ENCODE measurements around the gene HMCN1. TPM values are rescaled to one million over a fixed set of nuclear protein-coding genes. Genes with fewer than 3 reads are reported as not detected.

HMCN1 gene
- total RNA-seq, 4 donors from 2014 or later = 11.6 to 95.9 (median 78.6) TPM

- Histone ChIP-seq H3K4me3 (no peak overlapping the region), H3K9me3 (no peaks in the 10 kb centered on the region), H3K27ac (no peak overlapping the region), H3K4me1 (peaks cover 0 to 6% (median 0%) of the 10 kb centered on the region in 3 donors), H3K27me3 (no peaks in the 10 kb centered on the region), H3K36me3 (no peaks in the 10 kb centered on the region)
- no peak for ATAC-seq
- TF ChIP-seq CTCF (IDR thresholded peaks at IDR 0.05) = no peak
- no peak for TF ChIP-seq POLR2AphosphoS5 (IDR thresholded peaks at IDR 0.05)
- WGBS, 2 donors (ENCODE audit: low coverage in 1 of 2) = 27 to 45% methylated on average over 3 of the region's 3 CpGs
Measured at GRCh38 chr1:185761841-185762240, 27.6 kb downstream of the HMCN1 start.

GRCh38 chr1:185767508-185768120 lies 33.4 kb downstream of the HMCN1 start:
- no peak for ATAC-seq
- H3K36me3 ChIP-seq = no peaks in the 10 kb centered on the region
- H3K27me3 ChIP-seq = no peaks in the 10 kb centered on the region
- TF ChIP-seq POLR2AphosphoS5 (IDR thresholded peaks at IDR 0.05) (no peak), EP300 (IDR thresholded peaks at IDR 0.05) (no peak), CTCF (IDR thresholded peaks at IDR 0.05) (no peak), POLR2A (IDR thresholded peaks at IDR 0.05) (no peak)
- H3K9me3 ChIP-seq = no peaks in the 10 kb centered on the region
- 56 to 58% methylated on average over 1 of the region's 1 CpG for WGBS, 2 donors (ENCODE audit: low coverage in 1 of 2)
- peaks cover 0 to 7% (median 4%) of the 10 kb centered on the region in 3 donors for H3K4me1 ChIP-seq
- no peak overlapping the region for H3K27ac ChIP-seq
- H3K4me3 ChIP-seq = no peak overlapping the region

GRCh38 chr1:185768371-185768770 lies 34.2 kb downstream of the HMCN1 start:
- Histone ChIP-seq H3K27ac (no peak overlapping the region), H3K4me3 (no peak overlapping the region), H3K27me3 (no peaks in the 10 kb centered on the region), H3K9me3 (no peaks in the 10 kb centered on the region), H3K36me3 (no peaks in the 10 kb centered on the region), H3K4me1 (peaks cover 0 to 7% (median 4%) of the 10 kb centered on the region in 3 donors)
- WGBS, 2 donors (ENCODE audit: low coverage in 1 of 2) = 79 to 97% methylated on average over 3 of the region's 3 CpGs
- no peak for ATAC-seq
- TF ChIP-seq POLR2A (IDR thresholded peaks at IDR 0.05) = no peak
- no peak for TF ChIP-seq CTCF (IDR thresholded peaks at IDR 0.05)
- TF ChIP-seq POLR2AphosphoS5 (IDR thresholded peaks at IDR 0.05) = no peak
- no peak for TF ChIP-seq EP300 (IDR thresholded peaks at IDR 0.05)

- Histone ChIP-seq H3K4me3 (no peak overlapping the region), H3K9me3 (no peaks in the 10 kb centered on the region), H3K27ac (no peak overlapping the region), H3K27me3 (no peaks in the 10 kb centered on the region), H3K36me3 (no peaks in the 10 kb centered on the region), H3K4me1 (peaks cover 0 to 8% (median 4%) of the 10 kb centered on the region in 3 donors)
- no peak for TF ChIP-seq CTCF (IDR thresholded peaks at IDR 0.05)
- TF ChIP-seq POLR2A (IDR thresholded peaks at IDR 0.05) = no peak
- TF ChIP-seq EP300 (IDR thresholded peaks at IDR 0.05) = no peak
- TF ChIP-seq POLR2AphosphoS5 (IDR thresholded peaks at IDR 0.05) = no peak
- 86% methylated on average over 1 of the region's 1 CpG; no CpG with 5 or more reads in 1 of the 2 donors for WGBS, 2 donors (ENCODE audit: low coverage in 1 of 2)
- no peak for ATAC-seq
Measured at GRCh38 chr1:185769136-185769535, 34.9 kb downstream of the HMCN1 start.

- Histone ChIP-seq H3K27ac (no peak overlapping the region), H3K9me3 (no peaks in the 10 kb centered on the region), H3K4me1 (peaks cover 0 to 13% (median 4%) of the 10 kb centered on the region in 3 donors), H3K4me3 (no peak overlapping the region), H3K27me3 (no peaks in the 10 kb centered on the region), H3K36me3 (no peaks in the 10 kb centered on the region)
- no peak for ATAC-seq
- no peak for TF ChIP-seq POLR2AphosphoS5 (IDR thresholded peaks at IDR 0.05)
- 54 to 67% methylated on average over 5 of the region's 5 CpGs for WGBS, 2 donors (ENCODE audit: low coverage in 1 of 2)
Measured at GRCh38 chr1:185774394-185774793, 40.2 kb downstream of the HMCN1 start.
